Stimulated activated CD4-positive, alpha-beta T cell treated with anti-CD3 and anti-CD28 coated beads, TNF-alpha, amount 100 ng/mL, for 48 hours (primary cell): Measurements from ENCODE around the gene PPP4R1.

Source experiments
- DNase-seq, 3 donors: peaks; one replicate each; pipeline ENCODE4 v3.0.0-alpha.2; 2020; ENCODE audit warnings: low read depth in 3 of 3

PPP4R1 gene

GRCh38 chr18:9508446-9509025 is 105.8 kb downstream of the PPP4R1 start:
- no peak for DNase-seq

- DNase-seq = no peak
These were observed 106.7 kb downstream of the PPP4R1 start for GRCh38 chr18:9507565-9508088.

- no peak for DNase-seq
These were observed 108.1 kb downstream of the PPP4R1 start for GRCh38 chr18:9506046-9506792.
